Stimulated activated CD4-positive, alpha-beta T cell treated with anti-CD3 and anti-CD28 coated beads, Interleukin-15, amount 100 ng/mL, for 24 hours (primary cell): ENCODE results near the gene CYP4F3.
"Not testable (repeated sequence)": the region's sequence is repeated elsewhere in the genome, so short reads cannot be mapped to it uniquely, and the experiment has no call there.

Experiments used
- DNase-seq: peaks from one replicate; pipeline ENCODE4 v3.0.0-alpha.2; 2020

The CYP4F3 gene

DNA sequence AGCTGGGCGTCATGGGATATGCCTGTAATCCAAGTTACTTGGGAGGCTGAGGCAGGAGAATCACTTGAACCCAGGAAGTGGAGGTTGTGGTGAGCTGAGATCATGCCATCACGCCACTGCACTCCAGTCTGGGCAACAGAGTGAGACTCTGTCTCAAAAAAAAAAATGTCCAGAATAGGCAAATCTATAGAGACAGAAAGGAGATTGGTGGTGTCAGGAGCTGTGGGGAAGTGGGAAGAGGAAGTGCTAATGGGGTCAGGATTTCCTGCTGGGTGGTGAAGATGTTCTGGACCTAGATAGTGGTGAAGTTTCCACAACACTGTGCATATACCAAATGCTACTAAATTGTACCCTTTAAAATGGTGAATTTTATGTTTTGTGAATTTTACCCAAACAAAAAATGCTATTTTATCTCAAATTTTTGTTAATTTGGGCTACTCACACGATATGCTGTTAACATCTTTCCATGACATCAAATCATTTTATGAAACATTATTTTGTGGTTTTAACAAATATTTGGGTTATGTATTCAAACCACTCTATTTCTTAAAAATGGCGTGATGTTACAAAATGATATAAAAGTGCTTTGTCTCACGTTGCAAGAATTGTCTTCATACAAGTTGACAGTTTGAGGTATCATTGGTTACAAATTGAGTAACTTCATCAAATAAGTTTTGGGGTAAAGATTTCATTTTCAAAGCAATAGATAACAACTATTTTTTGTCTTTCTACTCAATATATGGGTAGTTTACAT is 7.4 kb upstream of the CYP4F3 start:
- no peak for DNase-seq

DNA sequence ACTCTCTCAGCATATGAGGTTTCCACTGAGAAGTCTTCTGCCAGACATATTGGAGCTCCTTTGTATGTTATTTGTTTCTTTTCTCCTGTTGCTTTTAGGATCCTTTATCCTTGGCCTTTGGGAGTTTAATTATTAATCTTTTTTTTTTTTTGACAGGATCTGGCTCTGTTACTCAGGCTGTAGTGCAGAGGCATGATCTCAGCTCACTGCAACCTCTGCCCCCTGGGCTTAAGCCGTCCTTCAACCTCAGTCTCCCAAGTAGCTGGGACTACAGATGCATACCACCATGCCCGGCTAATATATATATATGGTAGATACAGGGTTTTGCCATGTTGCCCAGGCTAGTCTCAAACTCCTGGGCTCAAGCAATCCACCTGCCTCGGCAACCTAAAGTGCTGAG is 6.6 kb upstream of the CYP4F3 start:
- no peak for DNase-seq

DNA sequence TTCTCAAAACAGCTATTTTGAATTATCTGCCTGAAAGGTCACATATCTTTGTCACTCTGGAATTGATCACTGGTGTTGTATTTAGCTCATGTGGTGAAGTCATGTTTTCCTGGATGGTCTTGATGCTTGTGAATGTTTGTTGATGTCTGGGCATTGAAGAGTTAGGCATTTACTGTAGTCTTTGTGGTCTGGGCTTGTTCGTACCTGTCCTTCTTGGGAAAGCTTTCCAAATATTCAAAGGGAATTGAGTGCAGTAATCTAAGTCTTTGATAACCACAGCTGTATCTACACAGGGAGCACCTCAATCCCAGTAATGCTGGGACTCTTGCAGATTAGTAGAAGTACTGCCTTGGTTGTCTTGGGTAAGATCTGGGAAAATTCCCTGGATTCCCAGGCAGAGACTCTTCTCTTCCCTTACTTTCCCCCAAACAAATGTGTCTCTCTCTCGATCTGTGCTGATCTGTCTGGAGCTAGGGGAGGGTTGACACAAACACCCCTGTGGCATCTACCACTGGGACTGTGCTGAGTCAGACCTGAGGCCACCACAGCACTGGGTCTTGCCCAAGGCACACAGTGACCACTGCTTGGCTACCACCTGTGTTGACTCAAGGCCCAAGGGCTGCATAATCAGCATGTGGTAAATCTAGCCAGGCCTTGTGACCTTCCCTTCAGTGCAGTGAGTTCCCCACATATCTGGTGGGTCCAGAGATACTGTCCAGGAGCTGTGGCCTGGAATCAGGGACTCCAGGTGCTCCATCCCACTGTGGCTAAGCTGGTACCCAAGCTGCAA is 5.5 kb upstream of the CYP4F3 start:
- DNase-seq = no peak

DNA sequence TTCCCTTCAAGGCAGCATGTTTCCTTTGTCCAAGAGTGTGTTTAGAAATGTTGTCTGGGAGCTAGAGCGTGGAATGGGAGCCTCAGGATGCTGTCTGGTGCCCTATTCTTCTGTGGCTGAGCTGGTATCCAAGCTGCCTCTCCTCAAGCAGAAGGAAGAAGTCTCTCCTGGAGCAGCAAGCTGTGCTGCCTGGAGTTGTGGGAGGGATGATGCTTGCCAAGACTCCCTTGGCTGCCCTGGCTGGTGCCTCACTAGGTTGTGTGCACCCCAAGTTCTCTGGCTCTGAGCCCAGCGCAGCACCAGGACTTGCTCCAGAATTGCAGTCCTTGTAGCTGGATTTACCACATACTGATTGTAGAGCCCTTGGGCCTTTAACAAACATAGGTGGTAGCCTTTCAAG is 4.7 kb upstream of the CYP4F3 start:
- DNase-seq = no peak

DNA sequence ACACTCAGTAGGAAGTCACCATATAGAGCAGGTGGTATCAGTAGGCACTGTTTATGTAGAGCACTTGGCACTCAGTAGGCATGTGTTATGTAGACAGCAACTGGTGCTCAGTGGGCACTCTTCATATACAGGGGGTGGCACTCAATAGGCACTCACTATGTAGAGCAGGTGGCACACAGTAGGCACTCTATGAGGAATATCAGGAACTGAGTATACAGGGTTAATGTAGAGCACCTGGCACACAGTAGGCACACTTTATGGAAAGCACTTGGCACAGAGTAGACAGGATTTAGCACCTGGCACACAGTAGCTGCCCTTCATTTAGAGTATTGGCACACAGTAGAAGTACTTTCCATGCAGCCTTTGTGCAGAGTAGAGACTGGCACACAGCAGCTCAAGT is 1.1 kb upstream of the CYP4F3 start:
- DNase-seq = no peak

DNA sequence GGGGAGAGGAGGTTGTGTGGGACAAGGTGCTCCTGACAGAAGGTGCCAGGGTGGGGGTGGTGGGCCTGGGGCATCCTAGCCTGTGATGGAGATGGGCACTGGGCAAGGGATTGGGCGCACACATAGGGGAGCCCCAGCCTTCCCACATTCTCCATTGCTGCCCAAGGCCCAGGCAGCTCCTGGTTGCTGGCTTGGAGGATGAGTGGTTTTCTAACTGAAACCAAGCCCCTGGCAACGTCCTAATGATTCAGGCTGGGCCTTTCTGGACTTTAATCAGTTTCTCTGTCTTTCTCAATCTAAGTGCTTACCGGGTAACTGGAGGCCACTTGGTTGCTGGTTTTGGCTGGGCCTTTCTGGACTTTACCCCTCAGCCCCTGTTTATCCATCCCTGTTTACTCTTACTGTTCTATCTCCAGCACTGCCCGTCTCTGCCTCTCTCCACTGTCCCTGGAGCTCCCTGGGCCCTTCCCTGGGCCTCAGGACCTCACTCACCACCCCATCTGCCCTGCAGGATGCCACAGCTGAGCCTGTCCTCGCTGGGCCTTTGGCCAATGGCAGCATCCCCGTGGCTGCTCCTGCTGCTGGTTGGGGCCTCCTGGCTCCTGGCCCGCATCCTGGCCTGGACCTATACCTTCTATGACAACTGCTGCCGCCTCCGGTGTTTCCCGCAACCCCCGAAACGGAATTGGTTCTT is 354 bp downstream of the CYP4F3 start:
- no peak for DNase-seq

DNA sequence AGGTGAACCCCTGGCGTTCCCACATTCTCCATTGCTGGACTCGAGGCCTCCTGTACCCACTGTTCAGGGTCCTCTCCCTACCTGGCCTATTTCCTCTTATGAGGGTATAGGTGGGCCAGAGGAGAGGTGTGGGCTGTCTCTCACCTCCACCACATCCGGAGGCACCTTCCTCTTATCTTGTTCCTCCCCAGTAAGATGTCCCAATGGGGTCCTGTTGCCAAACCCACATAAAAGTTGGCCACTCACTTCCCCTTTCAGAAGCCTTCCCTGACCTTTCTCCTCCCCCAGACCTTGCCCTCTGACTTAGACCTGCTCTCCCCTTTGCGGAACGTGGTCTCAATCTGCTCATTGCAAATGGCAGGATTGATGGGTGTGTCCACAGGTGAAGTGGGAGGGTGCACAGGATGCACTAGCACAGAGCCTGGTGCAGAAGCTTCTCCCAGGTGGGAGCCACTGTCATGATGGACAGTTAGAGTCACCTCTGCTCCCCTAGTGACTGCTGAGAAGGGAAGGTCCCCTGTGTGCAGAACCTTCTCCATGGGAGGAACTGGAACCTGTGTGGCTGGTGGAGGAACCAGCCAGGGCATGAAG is 1.3 kb downstream of the CYP4F3 start:
- DNase-seq = no peak

DNA sequence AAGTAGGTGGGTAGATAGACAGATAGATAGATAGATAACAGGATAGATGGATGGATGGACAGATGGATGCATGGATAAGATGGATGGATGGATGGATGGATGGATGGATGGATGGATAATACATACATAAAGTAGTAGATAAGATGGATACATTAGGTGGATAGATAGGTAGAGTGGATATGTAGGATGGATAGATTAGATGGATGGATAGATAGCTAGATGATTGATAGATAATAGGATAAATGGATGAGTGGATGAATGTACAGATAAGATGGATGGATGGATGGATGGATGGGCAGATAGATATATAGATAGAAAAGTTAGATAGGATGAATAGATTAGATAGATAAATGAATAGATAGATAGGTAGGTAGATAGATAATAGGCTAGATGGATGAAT is 2.1 kb downstream of the CYP4F3 start:
- DNase-seq = no peak

DNA sequence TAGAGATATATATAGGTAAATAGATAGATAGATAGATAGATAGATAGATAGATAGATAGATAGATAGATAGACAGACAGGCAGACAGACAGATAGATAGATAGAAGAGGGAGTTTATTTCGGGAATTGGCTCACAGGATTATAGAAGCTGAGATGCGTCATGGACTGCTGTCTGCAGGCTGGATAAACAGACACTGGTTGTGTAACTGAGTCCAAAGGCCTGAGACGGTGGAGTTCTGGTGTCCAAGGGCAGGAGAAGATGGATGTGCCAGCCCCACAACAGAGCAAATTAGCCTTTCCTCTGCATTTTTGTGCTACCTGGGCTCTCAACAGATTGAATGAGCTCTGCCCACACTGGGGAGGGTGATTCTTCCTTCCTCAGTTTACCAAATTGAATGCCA is 2.7 kb downstream of the CYP4F3 start:
- no peak for DNase-seq

DNA sequence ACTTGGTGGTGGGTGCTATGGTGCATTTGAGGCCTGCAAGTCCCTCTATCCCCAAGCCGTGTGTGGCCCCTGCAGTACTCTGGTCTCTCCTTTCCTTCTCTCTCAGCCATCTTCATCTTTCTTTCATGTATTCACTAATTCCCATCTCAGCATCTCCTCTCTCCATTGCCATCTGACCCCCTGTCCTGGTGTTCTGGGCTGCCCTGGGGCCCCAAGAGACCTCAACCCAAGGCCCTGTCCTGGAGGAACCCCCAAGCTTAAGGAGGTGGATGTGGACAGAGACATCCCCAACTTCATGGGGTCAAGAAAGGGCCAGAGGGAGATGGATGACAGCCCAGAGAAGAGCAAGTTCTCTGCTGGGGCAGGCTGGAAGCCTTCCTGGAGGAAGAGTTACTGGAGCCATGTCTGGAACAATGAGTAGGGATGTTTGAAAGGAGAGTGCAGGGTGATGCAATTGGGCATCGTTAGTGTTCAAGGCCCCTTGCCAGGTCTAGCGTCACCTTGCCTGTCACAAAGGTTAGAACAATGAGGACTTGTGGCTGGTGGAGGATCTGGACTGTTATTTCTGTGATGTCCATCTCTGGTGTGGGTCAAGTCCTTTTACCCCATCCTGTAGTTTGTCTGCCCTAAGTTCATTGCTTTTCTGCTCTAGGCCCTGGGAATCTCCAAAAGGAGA is 3.5 kb downstream of the CYP4F3 start:
- no peak for DNase-seq

DNA sequence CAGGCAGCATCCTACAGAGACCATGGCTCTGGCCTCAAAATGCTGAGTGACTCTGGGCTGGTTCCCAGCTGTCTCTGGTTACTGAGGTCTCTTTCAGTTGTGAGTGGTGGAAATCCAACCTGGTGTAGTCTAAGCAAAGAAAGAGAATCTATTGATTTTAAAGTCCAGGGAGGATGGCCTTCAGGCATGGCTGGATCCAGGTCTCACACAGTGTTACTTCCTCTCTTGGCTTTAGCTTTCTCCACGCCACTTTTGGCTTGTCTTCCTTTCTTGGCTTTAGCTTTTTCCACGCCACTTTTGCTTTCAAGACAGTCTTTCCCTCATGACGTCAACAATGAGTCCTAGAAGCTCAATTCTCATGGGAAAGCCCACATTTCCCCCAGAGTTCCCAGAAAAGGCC is 4.1 kb downstream of the CYP4F3 start:
- DNase-seq = no peak

DNA sequence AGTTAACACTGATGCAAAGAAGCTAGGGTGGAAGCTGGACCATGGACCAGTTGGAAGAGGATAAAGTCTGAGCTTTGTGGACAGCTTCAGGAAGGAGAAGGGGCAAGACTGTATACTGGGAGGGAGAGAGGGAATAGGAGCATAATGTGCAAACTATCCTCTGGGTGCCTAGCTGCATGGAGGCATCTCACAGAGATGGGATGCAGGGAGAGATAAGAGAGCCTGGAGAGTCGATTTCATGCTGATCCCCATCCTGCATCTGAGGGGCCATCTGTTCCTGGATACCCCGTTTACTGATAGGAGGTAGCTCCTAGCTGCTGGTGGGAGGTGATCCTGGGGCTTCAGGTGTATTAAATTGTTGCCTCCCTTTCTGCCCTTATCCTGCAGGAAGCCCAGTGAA is 8.8 kb downstream of the CYP4F3 start:
- DNase-seq = no peak

DNA sequence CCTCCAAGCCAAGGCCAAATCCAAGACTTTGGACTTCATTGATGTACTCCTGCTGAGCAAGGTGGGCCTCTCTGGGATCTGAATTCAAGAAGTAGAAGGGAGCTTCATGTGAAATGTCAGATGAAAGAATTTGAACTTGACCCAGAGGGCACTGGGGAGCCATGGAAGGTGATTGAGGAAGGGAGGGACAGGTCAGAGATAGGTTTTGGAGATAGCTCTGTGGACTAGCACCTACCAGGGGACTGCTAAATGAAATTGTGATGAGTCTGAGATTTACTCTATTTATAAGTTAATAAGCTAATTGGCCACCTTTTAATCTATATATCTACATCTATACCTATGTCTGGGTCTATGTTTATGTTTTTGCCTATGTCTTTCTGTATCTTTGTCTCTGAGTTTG is 9.4 kb downstream of the CYP4F3 start:
- not testable (repeated sequence) for DNase-seq

DNA sequence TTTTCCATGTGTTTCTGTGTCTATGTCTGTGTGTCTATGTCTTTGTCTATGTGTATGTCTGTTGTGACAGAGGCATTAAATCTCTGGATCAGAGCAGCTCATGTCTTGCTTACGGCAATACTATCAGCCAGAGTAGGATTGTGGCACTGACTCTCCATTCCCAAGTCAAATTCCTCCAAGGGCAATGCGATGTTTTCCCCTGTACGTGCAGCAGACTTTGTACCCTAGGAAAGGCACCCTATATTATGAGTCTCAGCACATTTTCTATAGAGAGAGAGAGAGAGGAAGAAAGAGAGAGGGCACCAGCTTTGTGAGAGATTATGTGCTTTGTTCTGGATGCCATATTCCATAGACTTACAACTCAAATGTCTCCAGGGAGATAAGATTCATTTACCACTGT is 11.1 kb downstream of the CYP4F3 start:
- no peak for DNase-seq

DNA sequence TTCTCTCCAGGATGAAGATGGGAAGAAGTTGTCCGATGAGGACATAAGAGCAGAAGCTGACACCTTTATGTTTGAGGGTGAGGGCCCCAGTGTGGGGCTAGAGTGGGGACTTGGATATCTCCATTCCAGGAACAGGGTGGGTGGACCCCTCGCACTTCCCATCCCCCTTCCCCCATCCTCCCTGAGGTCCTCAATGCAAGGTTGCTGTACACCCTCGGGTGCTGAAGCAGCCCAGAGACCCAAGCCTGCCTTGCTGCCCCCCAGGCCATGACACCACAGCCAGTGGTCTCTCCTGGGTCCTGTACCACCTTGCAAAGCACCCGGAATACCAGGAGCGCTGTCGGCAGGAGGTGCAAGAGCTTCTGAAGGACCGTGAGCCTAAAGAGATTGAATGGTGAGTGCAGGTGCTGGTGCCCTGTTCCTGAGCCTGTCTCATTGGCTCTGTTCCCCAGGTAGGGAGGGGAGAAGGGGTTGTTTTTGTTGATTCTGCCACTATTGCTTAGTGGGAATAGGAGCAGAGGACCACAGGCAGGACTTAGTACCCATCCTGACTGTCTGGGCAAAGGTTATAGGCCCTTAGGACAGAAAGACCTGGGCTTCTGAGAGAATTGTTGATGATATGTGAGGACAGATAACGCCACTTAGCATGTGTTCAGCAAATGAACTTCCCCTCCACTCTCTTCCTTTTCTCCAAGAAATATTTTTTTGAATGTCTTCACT is 12.0 kb downstream of the CYP4F3 start:
- DNase-seq = no peak

DNA sequence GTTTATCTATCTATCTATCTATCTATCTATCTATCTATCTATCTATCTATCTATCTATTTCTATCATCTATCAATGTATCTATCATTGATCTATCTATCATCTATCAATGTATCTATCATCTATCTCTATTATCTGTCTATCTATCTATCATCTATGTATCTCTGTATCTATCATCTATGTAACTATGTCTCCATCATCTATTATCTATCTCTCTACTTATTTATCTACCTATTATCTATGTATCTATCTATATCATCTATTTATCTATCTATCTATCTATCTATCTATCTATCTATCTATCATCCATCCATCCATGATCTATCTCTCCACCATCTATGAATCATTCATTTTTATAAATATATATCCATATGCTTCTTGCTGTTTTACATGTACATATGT is 15.8 kb downstream of the CYP4F3 start:
- DNase-seq = no peak

DNA sequence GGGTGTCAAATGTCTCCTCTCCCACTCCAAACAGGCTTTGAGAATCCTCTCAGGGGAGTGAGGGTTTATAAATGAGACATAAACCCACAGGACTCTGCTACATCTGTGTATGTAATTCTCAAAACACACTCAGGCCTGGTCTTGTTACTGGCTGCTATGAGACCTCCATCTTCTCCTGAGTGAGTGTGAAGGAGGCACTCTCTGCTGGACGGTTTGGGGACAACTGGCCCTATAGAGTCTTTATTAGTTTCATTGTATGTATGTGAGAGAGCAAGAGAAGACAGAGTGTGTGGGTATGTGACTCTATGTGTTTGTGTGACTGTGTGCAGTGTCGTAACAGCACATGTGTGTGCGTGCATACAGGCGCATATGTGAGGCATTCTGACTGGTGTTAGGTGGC is 22.6 kb downstream of the CYP4F3 start:
- DNase-seq = no peak

DNA sequence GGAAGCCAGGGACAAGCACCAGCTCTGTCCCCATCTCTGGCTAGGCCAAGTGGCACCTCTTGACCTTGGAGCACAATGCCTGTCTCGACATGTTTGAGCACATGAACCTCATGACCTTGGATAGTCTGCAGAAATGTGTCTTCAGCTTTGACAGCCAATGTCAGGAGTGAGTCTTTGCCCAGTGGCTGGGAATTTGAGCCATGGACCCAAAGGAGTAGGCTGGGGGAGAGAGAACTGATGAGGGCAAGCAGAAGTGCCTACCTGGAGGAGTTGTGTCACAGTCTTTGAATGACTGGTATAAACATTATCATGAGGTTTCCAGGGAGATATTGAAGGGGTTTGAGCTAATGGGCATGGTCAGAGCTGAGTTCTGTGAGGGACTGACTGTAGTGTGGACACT is 25.5 kb downstream of the CYP4F3 start:
- no peak for DNase-seq

DNA sequence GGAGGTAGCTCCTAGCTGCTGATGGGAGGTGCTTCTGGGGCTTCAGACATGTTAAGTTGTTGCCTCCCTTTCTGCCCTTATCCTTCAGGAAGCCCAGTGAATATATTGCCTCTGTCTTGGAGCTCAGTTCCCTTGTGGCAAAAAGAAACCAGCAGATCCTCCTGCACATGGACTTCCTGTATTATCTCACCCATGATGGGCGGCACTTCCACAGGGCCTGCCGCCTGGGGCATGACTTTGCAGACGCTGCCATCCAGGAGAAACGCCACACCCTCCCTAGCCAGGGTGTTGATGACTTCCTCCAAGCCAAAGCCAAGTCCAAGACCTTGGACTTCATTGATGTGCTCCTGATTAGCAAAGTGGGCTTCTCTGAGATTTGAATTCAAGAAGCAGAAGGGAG is 26.2 kb downstream of the CYP4F3 start:
- no peak for DNase-seq

DNA sequence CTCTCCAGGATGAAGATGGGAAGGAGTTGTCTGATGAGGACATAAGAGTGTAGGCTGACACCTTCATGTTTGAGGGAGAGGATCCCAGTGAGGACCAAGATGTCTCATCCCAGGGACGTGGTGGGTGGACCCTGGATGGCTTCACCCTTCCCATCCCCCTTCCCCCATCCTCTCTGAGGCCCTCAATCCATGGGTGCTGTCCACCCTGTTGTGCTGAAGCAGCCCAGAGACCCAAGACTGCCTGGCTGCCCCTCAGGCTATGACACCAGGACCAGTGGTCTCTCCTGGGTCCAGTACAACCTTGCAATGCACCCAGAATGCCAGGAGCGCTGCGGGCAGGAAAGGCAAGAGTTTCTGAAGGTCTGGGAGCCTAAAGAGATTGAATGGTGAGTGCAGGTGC is 28.7 kb downstream of the CYP4F3 start:
- DNase-seq = no peak

DNA sequence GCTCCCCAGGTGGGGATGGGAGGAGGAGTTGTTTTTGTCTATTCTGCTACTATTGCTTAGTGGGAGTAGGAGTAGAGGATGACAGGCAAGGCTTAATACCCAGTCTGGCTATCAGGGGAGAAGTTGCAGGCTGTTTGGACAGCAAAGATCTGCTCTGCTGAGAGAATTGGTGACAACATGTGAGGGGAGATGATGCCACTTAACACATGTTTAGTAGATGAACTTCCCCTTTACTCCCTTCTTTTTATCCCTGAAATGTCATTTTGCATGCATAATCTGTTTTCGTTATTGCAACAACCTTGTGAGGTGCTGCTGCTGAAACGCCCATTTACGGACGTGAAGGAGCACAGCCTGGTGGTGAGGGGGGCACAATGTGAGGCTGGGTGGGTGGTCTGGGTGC is 29.2 kb downstream of the CYP4F3 start:
- DNase-seq = no peak

DNA sequence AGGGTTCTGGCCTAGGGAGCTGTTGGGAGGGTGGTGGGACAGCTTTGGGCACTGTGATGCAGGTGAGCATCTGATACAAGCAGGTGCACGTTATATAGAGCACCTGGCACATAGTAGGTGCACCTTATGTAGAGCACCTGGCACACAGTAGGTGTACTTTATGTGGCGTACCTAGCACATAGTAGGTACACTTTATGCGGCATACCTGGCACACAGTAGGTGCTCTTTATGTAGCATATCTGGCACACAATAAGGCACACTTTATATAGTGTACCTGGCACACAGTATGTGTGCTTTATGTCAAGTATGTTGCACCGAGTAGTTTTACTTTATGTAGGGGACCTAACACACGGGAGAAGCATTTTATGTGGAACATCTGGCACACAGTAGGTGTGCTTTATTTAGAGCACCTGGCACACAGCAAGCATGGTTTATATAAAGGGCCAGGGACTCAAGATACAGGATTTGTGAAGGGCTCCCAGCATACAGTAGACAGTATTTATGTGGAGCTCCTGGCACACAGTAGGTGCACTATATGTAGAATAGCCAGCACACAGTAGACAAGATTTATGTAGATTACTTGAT is 30.6 kb downstream of the CYP4F3 start:
- no peak for DNase-seq
